Breast epithelium (tissue), 4 donors: ENCODE data around the gene TSPAN2. TPM values are rescaled to one million over a fixed set of nuclear protein-coding genes. Genes with fewer than 3 reads are reported as not detected.

Source experiments
- DNase-seq, 2 donors: peaks; one replicate each; pipeline ENCODE4 v3.0.0-alpha.2; 2019; ENCODE audit warnings: low spot score in 2 of 2
- H3K27ac ChIP-seq, 2 donors: fragments of 200-600 bp; sonication (generic) in 1 of 2; one replicate each; pipeline ENCODE4 v1.5.1; 2016 to 2019; ENCODE audit warnings: mild to moderate bottlenecking in 1 of 2
- H3K27me3 ChIP-seq, 2 donors: fragments of 200-600 bp; sonication (generic) in 1 of 2; one replicate each; pipeline versions ENCODE4 v1.5.1 to v1.6.0; 2017 to 2019; ENCODE audit warnings: control low read depth in 1 of 2, mild to moderate bottlenecking in 1 of 2
- H3K36me3 ChIP-seq: fragments of 200-600 bp; one replicate; pipeline ENCODE4 v1.5.1; 2019
- H3K4me1 ChIP-seq, 2 donors: fragments of 200-600 bp; sonication (generic); one replicate each; pipeline ENCODE4 v1.5.1; 2016 to 2019; ENCODE audit warnings: control low read depth in 1 of 2
- H3K4me3 ChIP-seq, 3 donors: fragments of 200-600 bp; sonication (generic); 1 replicate in 2 of 3; 2 replicates in 1 of 3; pipeline ENCODE4 v1.5.1; 2016 to 2019; ENCODE audit warnings: mild to moderate bottlenecking in 3 of 3, moderate library complexity in 2 of 3
- H3K9me3 ChIP-seq, 2 donors: fragments of 200-600 bp; sonication (generic) in 1 of 2; one replicate each; pipeline ENCODE4 v1.5.1; 2016 to 2019; ENCODE audit warnings: control low read depth in 1 of 2
- POLR2A ChIP-seq: fragments of 450-650 bp; IDR thresholded peaks from one replicate; pipeline ENCODE4 v1.6.1; 2016; ENCODE audit warnings: antibody characterized with exemption, mild to moderate bottlenecking, moderate library complexity
- POLR2AphosphoS5 ChIP-seq, 3 donors: sonication (generic); formaldehyde crosslinking; IDR thresholded peaks; one replicate each; pipeline ENCODE4 v1.6.1; 2017; ENCODE audit warnings: antibody characterized with exemption in 3 of 3
- intact Hi-C: fragments of 100-400 bp; cut with DNase I; formaldehyde crosslinking; loops from one replicate; pipeline ENCODE4 v1.15.1; 2023; ENCODE audit warnings: low total_unique reads
- total RNA-seq, 3 donors: library from RNA; depleted of rRNA; stranded (reverse); fragments of >200 nt; gene quantifications; one replicate each; pipeline ENCODE4 v1.1.0, GENCODE V29; 2016
- TF ChIP-seq, protein P1 (sequence below), 3 donors: fragments of 450-650 bp; IDR thresholded peaks; one replicate each; pipeline ENCODE4 v1.5.1; 2016 to 2017; ENCODE audit warnings: antibody characterized with exemption in 3 of 3, mild to moderate bottlenecking in 3 of 3, moderate library complexity in 3 of 3

The TSPAN2 gene
- total RNA-seq, 3 donors from 2014 or later = 2.6 to 9.7 (median 3.7) TPM

DNA sequence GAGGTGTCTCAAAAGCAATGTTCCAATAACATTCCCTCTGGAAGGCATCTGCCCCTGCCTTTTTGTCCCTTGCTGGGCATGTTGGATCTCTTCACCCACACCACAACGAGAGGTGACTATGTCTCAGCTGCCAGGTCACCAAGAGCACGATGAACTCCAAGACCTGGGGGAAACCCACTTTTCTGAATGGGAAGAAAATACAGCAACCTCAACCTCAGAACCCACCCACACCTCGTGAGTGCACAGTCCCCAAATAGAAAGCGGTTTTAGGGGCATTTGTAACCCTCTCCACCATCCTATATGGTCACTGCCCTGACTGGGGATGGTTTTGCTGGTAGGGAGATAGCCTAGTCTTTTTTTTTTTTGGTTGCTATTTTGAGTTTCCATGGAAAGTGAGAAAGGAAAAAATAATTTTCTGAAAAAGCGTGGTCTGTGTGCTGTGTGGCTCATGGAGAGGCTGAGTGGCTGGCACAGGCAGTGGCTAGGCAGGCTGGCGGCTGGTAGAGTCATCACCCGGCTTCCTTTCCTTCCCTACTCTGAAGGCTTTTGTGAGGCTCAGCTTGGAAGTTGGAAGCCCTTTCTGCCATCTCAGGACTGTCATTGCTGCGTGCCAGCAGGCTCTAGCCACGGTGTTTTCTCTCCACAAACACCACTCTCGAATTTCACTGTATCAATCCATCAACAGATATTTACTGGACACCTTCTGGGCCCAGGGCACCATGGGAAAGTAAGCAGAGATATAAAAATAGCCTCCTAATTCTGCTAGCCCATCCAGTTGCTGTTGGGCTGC lies 15.8 kb downstream of the TSPAN2 start:
- no peaks in the 10 kb centered on the region for H3K9me3 ChIP-seq
- TF ChIP-seq, protein P1, sequence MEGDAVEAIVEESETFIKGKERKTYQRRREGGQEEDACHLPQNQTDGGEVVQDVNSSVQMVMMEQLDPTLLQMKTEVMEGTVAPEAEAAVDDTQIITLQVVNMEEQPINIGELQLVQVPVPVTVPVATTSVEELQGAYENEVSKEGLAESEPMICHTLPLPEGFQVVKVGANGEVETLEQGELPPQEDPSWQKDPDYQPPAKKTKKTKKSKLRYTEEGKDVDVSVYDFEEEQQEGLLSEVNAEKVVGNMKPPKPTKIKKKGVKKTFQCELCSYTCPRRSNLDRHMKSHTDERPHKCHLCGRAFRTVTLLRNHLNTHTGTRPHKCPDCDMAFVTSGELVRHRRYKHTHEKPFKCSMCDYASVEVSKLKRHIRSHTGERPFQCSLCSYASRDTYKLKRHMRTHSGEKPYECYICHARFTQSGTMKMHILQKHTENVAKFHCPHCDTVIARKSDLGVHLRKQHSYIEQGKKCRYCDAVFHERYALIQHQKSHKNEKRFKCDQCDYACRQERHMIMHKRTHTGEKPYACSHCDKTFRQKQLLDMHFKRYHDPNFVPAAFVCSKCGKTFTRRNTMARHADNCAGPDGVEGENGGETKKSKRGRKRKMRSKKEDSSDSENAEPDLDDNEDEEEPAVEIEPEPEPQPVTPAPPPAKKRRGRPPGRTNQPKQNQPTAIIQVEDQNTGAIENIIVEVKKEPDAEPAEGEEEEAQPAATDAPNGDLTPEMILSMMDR (IDR thresholded peaks at IDR 0.05) = no peak
- no peak for TF ChIP-seq POLR2A
- TF ChIP-seq POLR2AphosphoS5 (IDR thresholded peaks at IDR 0.05) = no peak
- peaks cover 0 to 8% of the 10 kb centered on the region in 2 donors for H3K27me3 ChIP-seq
- H3K36me3 ChIP-seq = no peaks in the 10 kb centered on the region
- no peaks in the 10 kb centered on the region for H3K4me1 ChIP-seq
- no peak overlapping the region for H3K27ac ChIP-seq
- H3K4me3 ChIP-seq = no peak overlapping the region
- no peak for DNase-seq
- intact Hi-C loops = no loop called here

DNA sequence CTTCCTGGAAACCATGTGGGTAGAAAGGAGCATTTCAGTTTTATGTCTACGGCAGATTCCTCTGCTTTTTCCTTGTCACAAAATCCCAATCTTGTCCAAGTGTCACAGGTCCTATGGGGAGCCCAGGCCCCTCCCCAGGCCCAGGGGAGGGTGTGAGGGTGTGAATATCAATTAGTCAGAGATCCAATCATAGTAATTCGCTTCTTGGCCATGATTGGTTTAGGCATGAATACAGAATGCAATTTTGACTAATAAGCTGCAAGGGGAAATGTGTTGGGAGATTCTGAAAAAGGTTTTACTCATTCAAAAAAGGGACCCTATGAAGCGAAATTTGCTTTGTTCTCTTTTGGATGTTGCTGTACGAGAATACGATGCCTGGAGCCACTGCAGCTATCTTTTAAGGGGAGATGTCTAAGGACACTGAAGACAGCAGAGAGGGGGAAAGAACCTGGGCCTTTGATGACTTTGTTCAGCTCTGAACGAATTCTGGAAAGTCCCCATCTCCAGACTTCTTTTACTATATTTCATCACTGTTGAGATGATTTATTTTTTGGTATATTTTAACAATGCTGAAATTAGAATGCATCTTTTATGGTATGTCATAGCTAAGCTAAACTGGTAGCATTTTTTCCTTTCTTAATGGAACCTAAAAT lies 18.2 kb downstream of the TSPAN2 start:
- TF ChIP-seq, protein P1 (IDR thresholded peaks at IDR 0.05) = no peak
- TF ChIP-seq POLR2A (no peak), POLR2AphosphoS5 (IDR thresholded peaks at IDR 0.05) (no peak)
- peaks cover 0 to 8% of the 10 kb centered on the region in 2 donors for H3K27me3 ChIP-seq
- no peaks in the 10 kb centered on the region for H3K9me3 ChIP-seq
- H3K36me3 ChIP-seq = no peaks in the 10 kb centered on the region
- no peak for DNase-seq
- H3K27ac ChIP-seq = no peak overlapping the region
- intact Hi-C loops = no loop called here
- H3K4me3 ChIP-seq = no peak overlapping the region
- no peaks in the 10 kb centered on the region for H3K4me1 ChIP-seq

DNA sequence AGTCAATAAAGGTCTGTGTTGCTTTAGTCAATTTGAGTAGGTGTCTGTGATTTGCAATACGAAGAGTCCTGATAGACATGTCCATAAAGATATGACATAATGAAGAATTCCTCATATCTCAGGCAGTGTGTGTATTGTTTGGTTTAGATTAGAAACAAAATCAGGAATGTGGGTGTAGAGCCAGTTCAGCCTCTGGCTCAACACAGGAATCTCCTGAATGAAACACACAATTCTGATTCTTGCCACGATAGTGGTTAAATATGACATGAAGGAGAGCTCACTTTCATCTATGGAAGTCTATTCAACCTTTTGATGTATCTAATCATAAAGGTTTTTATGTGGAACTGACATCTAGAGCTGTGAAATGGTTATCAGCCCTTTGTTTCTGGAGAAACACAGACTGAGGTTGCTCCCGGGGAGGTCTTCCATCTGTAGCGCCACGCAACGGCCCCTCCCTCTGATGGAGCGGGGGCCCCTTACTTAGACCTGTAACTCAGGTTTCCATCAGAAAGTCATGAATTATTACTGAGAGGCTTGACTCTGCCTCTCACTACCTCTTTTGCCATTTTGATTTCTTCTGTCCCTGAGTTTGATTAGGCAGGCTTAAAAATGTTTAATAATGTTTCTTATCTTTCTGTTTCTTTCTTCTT lies 19.5 kb downstream of the TSPAN2 start:
- Histone ChIP-seq H3K9me3 (no peaks in the 10 kb centered on the region), H3K4me3 (no peak overlapping the region), H3K27me3 (peaks cover 0 to 6% of the 10 kb centered on the region in 2 donors), H3K36me3 (no peaks in the 10 kb centered on the region), H3K4me1 (no peaks in the 10 kb centered on the region), H3K27ac (peak overlapping the region in 1 of 2 donors; percentile 66)
- TF ChIP-seq POLR2AphosphoS5 (IDR thresholded peaks at IDR 0.05) = no peak
- intact Hi-C loops = no loop called here
- DNase-seq = no peak

DNA sequence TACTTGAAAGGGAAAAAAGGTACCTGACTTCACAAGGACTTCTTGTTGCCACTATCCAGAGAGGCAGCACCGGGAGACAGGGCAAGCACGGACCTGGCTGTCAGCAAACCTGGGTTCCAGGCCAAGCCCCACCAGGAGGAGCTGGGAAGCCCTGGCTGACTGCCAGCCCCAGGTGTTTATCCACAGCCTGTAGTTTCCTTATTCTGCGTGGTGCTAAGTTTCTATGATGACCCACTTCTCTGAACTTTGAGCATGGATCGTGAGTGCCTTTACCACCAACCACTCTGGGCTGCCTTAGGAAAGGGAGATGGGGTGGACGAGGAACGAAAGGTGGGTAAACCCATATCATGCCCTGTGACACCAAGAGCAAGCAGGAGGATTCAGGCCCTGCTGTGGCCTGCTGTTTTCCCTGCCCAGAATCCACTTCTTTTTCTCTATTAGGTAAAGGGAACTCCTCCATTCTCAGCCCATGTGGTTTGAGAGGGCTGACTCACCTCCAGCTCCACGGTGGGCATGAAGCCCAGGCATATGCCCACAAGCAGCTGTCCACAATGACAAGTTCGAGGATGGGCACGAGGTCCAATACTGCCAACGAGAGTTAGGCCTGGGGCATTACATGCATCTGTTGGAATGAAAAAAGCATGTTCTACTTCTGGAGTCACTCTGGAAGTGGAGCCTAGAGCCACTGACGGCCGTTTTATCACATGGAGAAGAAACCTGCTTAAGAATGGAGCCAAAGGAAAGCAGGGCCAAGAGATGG lies 20.3 kb downstream of the TSPAN2 start:
- Histone ChIP-seq H3K4me1 (no peaks in the 10 kb centered on the region), H3K27ac (peak overlapping the region; percentile 27 to 66)
- peak in 1 of 2 donors; percentile 61 for DNase-seq

More for the DNA sequence above, 20.3 kb downstream of the TSPAN2 start:
- no peak for TF ChIP-seq POLR2AphosphoS5 (IDR thresholded peaks at IDR 0.05)
- TF ChIP-seq, protein P1 (IDR thresholded peaks at IDR 0.05) = no peak
- no peak overlapping the region for H3K4me3 ChIP-seq
- H3K9me3 ChIP-seq = no peaks in the 10 kb centered on the region
- intact Hi-C loops = no loop called here
- H3K27me3 ChIP-seq = peaks cover 0 to 2% of the 10 kb centered on the region in 2 donors
- H3K36me3 ChIP-seq = no peaks in the 10 kb centered on the region
